NOMO-1 treated with dmso at 0.1 percent for 144 hours (cell line): Measurements from ENCODE around the gene MED12L.

Experiments used
- DNase-seq: peaks from one replicate; lab custom pipeline; 2025; ENCODE audit not compliant: unreplicated experiment; lab: John Stamatoyannopoulos, UW

MED12L gene

DNA sequence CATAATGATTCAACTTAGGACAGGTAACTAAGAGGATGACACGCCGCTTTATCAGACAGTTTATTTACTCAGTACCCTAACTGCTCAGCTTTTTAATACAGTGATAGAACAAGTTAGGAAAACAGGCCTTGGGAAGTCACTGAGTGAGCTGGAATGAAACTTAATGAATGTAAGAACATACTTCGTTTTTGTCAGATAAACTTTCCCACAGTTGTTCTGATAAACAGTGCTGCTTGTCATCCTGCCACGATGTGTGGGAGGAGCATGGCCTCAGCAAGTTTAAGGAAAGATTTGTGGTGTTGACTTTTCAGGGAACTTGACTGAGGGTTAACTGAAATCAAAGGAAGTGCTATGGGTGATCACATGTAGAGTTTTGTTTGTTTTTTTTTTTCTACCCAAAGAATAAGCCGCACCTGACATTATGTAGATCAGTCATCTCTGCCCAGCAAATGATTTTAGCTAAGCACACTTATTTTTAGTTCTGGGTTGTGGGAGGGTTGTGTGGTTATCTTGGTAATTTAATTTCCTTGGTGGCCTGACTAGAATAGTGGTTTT lies 198.5 kb downstream of the MED12L start:
- DNase-seq = no peak

DNA sequence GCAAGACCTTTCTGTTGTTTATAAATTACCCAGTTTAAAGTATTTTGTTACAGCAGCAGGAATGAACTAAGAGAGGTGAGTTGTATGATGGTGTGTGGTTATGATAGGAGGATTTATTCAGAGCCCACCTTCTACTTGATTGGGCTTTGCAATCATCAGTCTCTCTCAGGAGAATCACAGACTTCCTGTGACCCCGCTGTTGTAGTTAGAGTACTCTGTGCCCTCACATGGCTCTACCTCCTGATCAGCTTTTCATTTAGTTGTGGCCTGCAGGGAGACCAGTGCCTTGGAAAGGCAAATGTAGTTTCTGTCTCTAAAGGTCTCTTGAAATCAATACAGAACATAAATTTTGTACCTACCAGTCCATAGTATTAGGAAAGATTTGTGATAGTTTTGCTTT lies 200.5 kb downstream of the MED12L start:
- DNase-seq = no peak

DNA sequence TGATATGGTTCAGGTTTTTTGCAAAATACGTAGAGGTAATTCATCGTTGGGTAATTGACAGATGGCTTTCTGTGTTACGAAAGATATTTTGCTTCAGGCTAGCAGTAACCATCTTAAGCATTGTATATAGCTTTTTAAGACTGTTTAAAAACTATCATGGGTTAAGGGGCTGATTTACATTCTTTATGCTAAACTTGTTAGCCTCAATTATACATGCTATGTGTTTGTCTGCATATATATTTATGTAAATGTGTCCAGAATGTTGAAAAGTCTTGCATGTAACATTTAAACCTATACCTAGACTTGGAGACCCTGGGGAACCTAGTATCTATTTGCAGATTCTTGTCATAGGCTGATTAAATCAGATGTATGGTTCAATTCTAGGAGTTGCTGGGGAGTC lies 204.0 kb downstream of the MED12L start:
- no peak for DNase-seq

DNA sequence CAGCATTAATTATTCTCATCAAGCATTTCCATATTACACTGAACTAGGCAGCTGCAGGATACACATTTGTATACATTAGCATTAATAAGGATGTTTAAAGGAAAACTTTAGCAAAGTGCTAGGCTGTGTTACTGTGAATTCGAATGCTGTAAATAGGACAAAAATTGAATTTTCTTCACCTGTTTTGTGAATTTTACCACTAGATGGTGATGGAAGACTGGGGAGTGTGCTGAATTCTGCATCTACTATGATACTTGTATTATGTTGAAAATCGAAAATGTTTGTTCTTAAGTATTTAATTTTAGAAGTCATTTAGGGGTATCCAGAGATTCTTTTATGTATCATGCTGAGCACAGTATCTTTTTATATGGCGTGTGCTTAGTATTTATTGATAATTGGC lies 205.2 kb downstream of the MED12L start:
- peak; percentile 64 for DNase-seq

DNA sequence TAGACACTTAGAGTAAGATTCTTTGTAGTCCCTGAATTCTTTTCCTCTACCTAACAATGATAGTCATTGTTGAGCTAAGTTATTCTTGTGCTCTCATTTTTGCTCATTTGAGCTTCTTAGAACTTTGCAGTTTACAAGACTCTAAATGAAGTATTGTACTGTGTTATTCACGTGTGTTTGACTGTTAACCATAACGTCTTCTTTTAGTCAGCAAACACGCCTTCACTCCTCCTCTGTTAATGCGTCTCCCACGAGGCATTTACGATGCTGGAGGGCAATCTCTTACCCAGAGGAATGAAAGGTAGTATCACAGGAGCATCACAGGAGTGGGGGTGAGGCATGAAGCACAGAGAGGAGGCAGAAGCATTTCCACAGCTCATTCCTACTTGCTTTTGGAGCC lies 207.7 kb downstream of the MED12L start:
- DNase-seq = no peak

DNA sequence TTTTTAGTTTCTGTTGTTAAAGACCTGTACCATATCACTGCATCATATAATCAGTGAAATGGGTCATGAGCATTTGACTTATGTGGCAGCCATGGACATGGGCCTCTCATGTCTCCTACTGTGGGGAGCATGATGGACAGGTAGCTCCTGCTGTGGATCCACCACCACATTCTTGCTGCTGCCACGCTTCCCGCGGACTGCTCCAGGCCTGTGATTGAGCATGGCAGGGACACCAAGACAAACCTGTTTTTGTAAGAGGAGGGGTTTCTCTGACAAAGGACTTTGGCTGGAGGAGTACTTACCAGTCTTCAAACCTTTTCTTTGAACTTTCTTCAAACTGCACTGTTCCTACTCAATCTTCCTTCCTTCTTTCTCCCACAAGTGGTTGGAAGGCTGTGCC lies 210.8 kb downstream of the MED12L start:
- no peak for DNase-seq

DNA sequence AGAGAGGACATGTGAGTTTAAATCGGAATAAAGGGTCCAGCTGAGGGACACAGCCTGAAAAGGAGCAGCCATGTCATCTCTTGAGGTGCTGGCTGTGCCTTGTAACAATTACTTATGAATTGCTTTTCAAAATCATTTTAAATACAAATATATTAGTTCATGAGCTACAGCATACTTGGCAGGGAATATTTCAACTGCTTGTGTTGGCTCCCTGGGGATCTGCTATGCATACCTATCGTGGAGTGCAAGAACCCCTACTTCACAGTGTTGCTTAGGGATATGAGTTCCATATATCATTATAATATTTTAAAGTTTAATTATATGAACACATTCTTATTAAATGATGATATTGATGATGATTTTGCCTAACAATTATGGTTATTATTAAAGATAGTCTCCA lies 212.0 kb downstream of the MED12L start:
- DNase-seq = no peak

DNA sequence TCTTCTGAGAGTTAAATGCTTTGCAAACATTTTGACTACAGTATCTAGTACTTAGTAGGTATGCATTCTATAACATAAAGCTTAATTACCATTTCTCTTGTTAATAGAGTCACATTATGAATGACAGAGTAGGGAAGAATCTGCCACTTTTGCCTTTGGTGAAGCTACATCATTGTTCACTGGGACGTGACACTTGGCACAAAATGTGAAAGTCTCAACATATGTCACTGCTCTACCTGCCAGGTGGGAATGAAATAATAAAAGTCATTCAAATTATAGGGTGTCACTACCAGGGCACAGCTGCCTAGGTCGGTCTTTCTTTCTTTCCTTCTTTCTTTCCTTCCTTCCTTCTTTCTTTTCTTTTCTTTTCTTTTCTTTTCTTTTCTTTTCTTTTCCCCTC lies 213.5 kb downstream of the MED12L start:
- no peak for DNase-seq

DNA sequence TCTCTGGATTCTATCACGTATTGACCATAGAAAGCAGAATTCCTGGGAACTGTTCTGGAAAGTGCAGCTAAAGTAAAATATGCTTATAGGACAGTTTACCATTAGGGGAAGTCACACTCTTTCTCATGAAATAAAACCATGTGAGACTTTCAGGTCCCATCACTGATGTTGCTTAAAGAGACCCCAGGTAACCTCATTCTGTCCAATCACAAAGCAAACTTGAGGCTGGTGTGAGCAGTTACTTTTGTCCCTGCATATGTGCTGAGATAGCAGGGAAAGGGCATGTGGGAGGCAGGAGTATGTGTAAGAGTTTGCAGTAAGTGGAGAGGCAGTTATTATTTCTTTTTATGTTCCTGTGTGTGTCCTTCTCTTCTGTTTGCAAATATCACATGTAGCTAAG lies 215.1 kb downstream of the MED12L start:
- DNase-seq = no peak

DNA sequence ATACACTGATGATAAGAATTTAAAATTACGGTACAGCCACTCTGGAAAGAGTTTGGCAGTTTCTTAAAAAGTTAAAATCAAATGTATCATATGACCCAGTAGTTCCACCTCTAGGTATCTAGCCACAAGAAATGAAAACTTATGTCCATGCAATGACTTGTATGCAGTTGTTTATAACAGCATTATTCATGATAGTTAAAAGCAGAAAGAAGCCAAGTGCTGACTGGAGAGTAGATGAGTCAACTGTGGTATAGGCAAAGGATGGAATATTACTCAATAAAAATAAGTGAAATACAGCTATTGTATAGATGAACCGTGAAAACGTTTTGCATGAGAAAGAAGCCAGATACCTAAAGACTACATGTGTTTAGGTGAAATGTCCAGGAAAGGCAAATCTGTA lies 216.3 kb downstream of the MED12L start:
- no peak for DNase-seq

DNA sequence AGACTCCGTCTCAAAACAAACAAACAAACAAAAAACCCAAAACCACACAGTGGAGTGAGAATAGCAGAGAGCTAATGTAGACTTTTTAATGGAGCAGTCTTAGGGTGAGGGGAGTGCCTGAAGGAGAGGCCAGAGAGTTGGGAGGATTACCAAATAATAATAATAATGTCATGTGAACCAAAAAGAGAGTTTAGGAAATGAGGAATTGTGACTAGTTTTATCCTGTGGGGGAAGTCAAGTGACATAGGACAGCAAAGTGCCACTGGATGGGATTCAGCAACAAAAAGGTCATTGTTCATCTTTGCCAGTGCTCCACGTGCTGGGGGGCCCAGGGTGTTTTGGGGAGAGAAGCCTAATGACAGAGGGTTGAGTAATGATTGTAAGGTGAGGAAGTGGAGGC lies 218.3 kb downstream of the MED12L start:
- no peak for DNase-seq

DNA sequence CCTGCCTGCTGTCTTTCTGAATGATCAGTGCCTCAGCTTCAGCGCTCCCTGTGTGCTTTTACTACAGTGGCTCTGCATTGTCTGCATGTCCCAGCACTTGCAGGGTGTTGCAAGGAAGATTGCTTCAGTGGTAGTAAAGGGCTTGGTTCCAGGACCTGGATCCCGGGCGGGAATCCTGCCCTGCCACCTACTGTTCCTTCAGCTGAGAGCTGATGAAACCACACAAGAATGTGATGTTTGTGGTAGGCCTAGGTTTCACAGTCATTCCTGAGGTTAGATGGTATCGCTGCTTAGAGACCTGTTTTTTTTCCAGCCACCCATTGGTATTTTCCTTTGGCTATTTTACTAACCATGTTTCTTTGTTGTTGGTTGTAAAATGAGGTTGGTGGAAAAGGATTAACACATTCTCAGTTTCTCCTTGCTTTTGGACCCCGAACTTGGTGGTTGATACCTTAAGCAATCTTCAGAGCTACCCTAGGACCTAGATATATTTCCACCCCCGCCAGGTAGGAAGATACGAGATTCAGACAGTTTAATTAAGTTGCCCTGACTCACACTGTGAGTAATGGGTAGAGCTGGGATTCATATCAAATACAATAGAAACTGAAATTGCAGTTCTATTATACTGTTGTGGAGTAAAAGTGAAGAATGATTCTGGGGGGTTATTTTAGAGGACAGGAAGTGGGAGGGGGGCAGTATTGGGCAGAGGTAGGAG lies 219.8 kb downstream of the MED12L start:
- no peak for DNase-seq

DNA sequence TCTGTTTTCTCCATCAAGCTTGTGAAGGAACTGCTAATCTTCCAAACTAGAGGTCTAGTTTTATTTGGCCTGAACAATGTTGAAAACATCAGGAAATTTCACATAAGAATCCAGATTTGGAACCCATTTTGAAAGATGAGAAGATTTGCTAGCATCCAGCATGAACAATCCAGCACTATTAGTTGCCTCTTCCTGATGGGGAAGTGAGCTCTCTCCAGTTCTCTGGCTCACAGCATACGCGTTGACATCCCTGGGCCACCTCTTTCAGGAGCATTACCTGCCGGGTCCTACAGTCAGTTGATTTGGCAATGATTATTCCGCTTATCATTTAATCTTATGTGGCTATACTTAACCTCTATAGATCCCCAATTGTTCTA lies 220.3 kb downstream of the MED12L start:
- DNase-seq = no peak

DNA sequence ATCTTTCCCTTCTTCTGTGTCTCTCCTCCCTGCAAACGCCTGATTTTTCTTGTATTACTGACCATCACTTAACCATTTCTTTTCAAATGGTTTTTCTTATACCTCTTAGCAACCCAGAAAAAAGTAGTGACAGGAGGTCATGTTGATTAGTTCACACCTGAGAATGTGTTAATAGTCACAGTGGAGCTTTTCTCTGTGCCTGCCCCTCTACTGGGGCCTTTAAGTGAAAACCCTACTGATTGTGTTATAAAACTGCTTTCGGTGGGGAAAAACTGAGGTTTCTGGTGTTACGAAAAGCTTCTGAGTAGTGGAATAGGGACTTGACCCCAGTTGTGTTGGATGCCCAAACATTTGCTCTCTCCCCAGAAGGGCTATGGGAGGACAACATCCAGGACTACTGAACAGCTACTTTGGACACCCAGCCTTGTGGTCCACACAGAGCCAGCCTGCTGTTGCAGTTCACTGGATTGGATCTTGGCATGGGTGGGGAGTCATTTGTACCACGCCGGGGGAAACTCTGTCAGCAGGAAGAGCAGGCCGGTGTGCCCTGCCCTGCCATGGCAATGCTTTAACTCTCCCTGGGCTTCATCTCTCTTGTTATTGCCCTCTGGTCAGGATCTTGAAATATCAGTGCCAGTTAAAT lies 220.8 kb downstream of the MED12L start:
- no peak for DNase-seq

DNA sequence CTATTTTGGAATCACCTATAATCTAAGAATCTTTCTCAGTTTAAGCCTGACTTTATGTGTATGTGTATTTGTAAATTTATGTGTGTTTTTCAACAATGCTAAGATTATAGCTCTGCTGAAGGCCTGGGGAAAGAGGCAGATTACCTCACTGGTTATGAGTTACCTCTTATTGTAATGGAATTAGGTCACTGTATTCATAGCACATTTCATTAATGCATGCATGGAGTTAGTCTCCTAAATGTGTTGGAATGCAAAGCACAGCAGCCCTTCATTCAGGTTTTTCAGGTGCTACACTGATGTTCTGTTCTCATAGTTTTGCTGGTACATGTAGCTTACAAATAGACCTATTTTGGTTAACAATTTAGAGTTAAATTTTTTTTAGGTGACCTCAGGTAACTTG lies 221.7 kb downstream of the MED12L start:
- no peak for DNase-seq

DNA sequence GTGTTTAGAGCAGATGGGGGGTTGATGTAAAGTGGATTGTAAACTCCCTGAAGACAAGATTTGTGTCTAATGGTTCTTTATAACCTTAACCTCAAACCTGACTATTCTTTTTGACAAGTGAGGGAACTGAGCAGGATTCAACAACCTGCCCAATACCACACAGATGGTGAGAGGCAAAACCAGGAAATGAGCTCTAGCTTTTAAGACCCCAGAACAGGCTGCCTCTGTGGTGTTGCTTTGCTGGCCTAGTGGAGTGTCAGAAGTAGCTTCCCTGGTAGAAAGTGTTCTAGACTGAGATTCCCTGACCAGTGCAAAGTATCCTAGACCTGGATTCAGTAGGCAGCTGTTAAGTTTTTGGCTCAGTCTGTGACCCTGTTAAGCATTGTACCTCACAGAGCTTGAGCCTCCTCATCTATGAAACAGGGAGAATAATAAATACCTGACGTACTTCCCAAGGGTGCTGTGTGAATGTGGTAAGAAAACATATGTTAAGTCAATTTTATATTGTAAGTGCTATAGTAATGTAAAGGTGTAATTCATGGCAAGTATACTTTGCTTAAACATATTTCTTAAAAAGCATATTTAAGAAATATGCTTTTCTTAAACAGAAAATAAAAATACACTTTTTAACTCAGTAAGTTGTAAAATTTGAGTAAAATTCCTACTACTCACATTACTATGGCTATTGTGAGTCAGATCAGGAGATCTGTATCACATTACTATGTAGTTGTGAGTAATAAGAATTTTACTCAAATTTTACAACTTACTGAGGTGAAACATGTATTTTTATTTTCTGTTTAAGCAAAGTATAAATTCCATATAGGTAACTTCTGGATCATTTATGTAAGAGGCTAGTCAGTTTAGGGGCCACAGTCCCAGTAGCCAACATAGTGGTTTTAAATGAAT lies 222.4 kb downstream of the MED12L start:
- no peak for DNase-seq

DNA sequence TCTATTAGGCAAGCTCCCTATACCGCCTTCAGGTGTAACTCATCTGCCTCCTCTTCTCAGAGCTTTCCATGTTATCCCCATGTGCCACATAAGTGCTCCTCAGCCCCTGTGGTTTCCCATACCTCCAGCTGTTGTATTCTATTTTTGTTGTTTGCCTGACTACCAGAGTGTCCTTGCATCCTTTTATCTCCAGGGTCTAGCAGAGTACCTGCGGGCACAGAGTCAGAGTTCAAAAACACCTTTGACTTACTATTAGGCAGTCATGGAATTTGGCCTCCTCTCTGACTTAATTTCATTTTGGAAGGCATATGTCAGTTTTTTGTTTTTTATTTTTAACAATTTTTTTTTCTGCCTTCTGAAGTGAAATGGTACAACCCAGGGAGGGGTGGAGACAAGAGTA lies 224.1 kb downstream of the MED12L start:
- DNase-seq = no peak

DNA sequence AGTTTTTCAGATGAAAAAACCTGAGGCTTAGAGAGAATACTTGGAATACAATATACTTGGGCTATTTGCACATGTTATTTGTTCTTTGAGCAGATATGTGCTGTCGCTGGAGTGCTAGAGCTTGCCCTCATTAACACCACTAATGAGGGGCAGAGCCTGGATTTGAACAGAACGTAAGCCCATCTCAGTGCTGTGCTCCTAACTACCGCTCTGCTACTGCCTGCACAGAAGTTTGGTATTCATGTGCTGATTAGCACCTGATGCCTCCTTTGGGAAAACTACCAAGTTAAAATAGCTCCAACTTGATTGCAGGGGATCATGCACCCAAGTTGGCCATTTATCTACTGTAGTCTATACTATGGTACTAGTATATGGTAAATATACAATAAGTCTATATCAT lies 227.5 kb downstream of the MED12L start:
- no peak for DNase-seq

DNA sequence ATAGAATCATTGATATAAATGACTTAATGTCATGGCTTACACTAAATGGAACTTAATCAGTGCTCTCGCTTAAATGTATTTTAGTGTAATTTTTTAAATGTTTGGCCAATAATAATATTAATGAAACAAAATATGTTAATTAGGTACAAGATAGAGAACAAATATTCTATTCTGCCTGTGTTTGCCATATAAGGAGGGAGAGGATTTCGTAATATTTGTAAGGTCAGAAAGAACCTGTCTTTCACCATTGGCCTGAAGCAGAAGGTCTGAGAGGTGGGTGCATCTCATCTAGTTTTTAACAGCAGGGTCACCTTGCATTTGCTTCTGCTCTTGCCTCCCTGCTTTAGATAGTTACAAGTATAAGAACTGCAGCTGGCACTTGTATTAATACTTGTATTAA lies 228.7 kb downstream of the MED12L start:
- no peak for DNase-seq

DNA sequence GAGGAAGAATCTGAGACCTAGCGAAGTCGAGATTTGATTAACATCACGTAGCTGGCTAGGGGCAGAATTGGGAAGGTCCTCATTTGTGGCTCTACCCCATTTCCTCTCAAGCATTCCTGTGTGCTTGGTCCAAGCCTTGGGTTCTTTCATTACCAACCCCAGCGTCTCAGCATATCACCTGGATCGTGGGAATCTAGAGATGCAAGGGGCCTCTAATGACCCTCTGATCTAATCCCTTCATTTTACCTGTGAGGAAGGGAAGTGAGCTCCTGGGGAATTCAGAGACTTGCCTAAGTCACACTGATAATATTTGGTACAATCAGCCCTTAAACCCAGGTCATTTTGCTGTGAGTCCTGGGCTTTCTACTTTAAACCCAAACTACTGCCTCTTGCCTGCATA lies 229.1 kb downstream of the MED12L start:
- DNase-seq = no peak

DNA sequence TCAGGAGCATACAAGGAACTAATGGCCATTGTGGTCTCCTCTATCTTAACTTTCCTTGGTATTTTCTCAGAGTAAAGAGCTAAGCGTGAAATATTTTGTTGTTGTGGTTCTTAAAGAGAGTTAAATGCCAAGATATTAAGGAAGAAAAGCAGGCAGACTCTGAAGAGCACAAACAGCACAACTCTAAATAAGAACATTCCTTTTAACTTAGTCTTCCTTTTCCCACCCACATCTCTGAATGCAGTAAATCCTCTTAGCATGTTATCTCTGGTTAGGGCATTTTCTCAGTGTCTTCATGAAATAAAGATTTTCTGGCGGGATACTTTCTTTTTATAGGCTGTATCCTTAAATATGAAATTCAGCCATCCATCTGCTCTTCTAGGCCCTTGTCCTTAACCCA lies 229.7 kb downstream of the MED12L start:
- DNase-seq = no peak

DNA sequence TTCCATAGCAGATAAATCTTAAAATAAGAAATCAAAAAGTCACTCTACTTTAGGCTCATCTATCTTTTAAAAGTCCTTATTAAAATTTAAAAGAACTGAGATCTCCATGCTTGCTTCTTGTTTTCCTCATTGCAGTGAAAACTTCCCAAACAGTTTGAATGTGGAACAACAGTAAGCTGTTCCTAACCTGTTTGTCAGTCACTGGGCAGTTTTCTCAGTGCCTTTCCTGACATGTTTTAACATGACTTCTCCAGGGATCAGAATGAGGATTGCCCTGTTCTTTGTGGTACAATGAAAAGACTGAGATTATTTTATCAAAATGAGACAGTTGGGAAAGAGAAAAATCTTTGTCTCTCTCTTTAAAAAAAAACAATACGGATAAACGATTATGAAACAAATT lies 230.4 kb downstream of the MED12L start:
- no peak for DNase-seq
